GF-D8 (cell line): ENCODE measurements around the gene LMO1.

Experiments
- DNase-seq: peaks from one replicate; lab custom pipeline; 2025; lab: John Stamatoyannopoulos, UW

Gene LMO1

GRCh38 chr11:8263769-8264410 is at the start of gene LMO1:
Gene LMO1 (minus strand): TSS chr11:8263878. CDS start chr11:8263362, 516 bp downstream.
- no peak for DNase-seq

- DNase-seq = no peak
Measured at GRCh38 chr11:8312986-8313385, 49.3 kb upstream of the LMO1 start.

- no peak for DNase-seq
Measured at GRCh38 chr11:8311366-8311765, 47.7 kb upstream of the LMO1 start.

- no peak for DNase-seq
Measured at GRCh38 chr11:8310743-8311298, 47.1 kb upstream of the LMO1 start.

GRCh38 chr11:8309862-8310261 is 46.2 kb upstream of the LMO1 start:
- no peak for DNase-seq

- no peak for DNase-seq
Measured at GRCh38 chr11:8309311-8309710, 45.6 kb upstream of the LMO1 start.

- DNase-seq = no peak
Measured at GRCh38 chr11:8307601-8308000, 43.9 kb upstream of the LMO1 start.

GRCh38 chr11:8301622-8302021 is 37.9 kb upstream of the LMO1 start:
- DNase-seq = no peak

GRCh38 chr11:8298801-8299786 is 35.4 kb upstream of the LMO1 start:
- DNase-seq = no peak

GRCh38 chr11:8297781-8298440 is 34.2 kb upstream of the LMO1 start:
- no peak for DNase-seq

GRCh38 chr11:8296872-8297271 is 33.2 kb upstream of the LMO1 start:
- DNase-seq = no peak

GRCh38 chr11:8296038-8296649 is 32.5 kb upstream of the LMO1 start:
- no peak for DNase-seq

- no peak for DNase-seq
Measured at GRCh38 chr11:8294251-8294935, 30.7 kb upstream of the LMO1 start.

GRCh38 chr11:8293171-8293570 is 29.5 kb upstream of the LMO1 start:
- DNase-seq = no peak

GRCh38 chr11:8292351-8292750 is 28.7 kb upstream of the LMO1 start:
- DNase-seq = no peak

- no peak for DNase-seq
Measured at GRCh38 chr11:8291421-8292350, 28.0 kb upstream of the LMO1 start.

GRCh38 chr11:8290081-8290810 is 26.6 kb upstream of the LMO1 start:
- DNase-seq = no peak

- no peak for DNase-seq
Measured at GRCh38 chr11:8289492-8289918, 25.8 kb upstream of the LMO1 start.

- no peak for DNase-seq
Measured at GRCh38 chr11:8288824-8289491, 25.3 kb upstream of the LMO1 start.
